Left ventricle myocardium inferior (tissue), 1 donor: ENCODE results near the gene HOXB5. TPM values are rescaled to one million over a fixed set of nuclear protein-coding genes. Genes with fewer than 3 reads are reported as not detected.

ENCODE experiments used
- DNase-seq: peaks from one replicate; pipeline ENCODE4 v3.0.0-alpha.2; 2020
- H3K27ac ChIP-seq: fragments of 200-600 bp; replicated peaks from 2 replicates; pipeline ENCODE4 v1.8.0; 2021
- H3K27me3 ChIP-seq: fragments of 200-600 bp; 2 replicates; pipeline ENCODE4 v1.8.0; 2021; ENCODE audit warnings: low read depth
- H3K36me3 ChIP-seq: fragments of 200-600 bp; 2 replicates; pipeline ENCODE4 v1.8.0; 2021
- H3K4me1 ChIP-seq: fragments of 200-600 bp; 2 replicates; pipeline ENCODE4 v1.8.0; 2021
- H3K4me3 ChIP-seq: fragments of 200-600 bp; 2 replicates; pipeline ENCODE4 v1.8.0; 2021; ENCODE audit warnings: mild to moderate bottlenecking, moderate library complexity
- H3K9me3 ChIP-seq: fragments of 200-600 bp; replicated peaks from 2 replicates; pipeline ENCODE4 v1.8.0; 2021
- CTCF ChIP-seq: fragments of 200-600 bp; IDR thresholded peaks from 2 replicates; pipeline ENCODE4 v1.8.0; 2021; ENCODE audit warnings: antibody characterized with exemption, mild to moderate bottlenecking, borderline replicate concordance
- intact Hi-C: fragments of 100-400 bp; cut with micrococcal nuclease; formaldehyde crosslinking; loops from one replicate; pipeline ENCODE4 v1.11.0; 2022
- total RNA-seq: library from RNA; stranded (reverse); fragmentation: NEBNext Ultra II Directional; extraction: Animal tissue kit (Norgen Biotek cat#: 25700); gene quantifications from one replicate; pipeline ENCODE4 v1.2.1, GENCODE V29; 2021
- donor health status: DM: no; HTN: yes; CAD: no; lungs with severe emphysema.

HOXB5 gene
- total RNA-seq, 1 donor from 2014 or later = not detected

- Histone ChIP-seq H3K4me3 (no peak overlapping the region), H3K9me3 (no peaks in the 10 kb centered on the region), H3K4me1 (peaks cover 30% of the 10 kb centered on the region), H3K27ac (no peak overlapping the region), H3K27me3 (peaks cover 100% of the 10 kb centered on the region), H3K36me3 (no peaks in the 10 kb centered on the region)
- intact Hi-C loops = no loop called here
- no peak for TF ChIP-seq CTCF
- no peak for DNase-seq
Observed at GRCh38 chr17:48622857-48623256, 29.3 kb upstream of the HOXB5 start.

- Histone ChIP-seq H3K27ac (no peak overlapping the region), H3K9me3 (no peaks in the 10 kb centered on the region), H3K4me1 (peaks cover 31% of the 10 kb centered on the region), H3K36me3 (no peaks in the 10 kb centered on the region), H3K4me3 (no peak overlapping the region), H3K27me3 (peaks cover 100% of the 10 kb centered on the region)
- no peak for TF ChIP-seq CTCF
- DNase-seq = no peak
- intact Hi-C loops = no loop called here
Observed at GRCh38 chr17:48621410-48622392, 28.1 kb upstream of the HOXB5 start.

- Histone ChIP-seq H3K4me3 (no peak overlapping the region), H3K36me3 (no peaks in the 10 kb centered on the region), H3K4me1 (peaks cover 20% of the 10 kb centered on the region), H3K27ac (no peak overlapping the region), H3K9me3 (no peaks in the 10 kb centered on the region), H3K27me3 (peaks cover 100% of the 10 kb centered on the region)
- no peak for DNase-seq
- intact Hi-C loops = no loop called here
- no peak for TF ChIP-seq CTCF
Observed at GRCh38 chr17:48620461-48621139, 27.0 kb upstream of the HOXB5 start.

- no peak for DNase-seq
- no peak overlapping the region for H3K4me3 ChIP-seq
- peaks cover 100% of the 10 kb centered on the region for H3K27me3 ChIP-seq
- no peak overlapping the region for H3K27ac ChIP-seq
- H3K36me3 ChIP-seq = no peaks in the 10 kb centered on the region
- TF ChIP-seq CTCF = no peak
- no peaks in the 10 kb centered on the region for H3K9me3 ChIP-seq
- intact Hi-C loops = loop anchor here (10.0 kb wide), 1 partner anchor 285 kb away; no protein-coding TSS in a partner anchor
- H3K4me1 ChIP-seq = peaks cover 14% of the 10 kb centered on the region
Observed at GRCh38 chr17:48619826-48620449, 26.4 kb upstream of the HOXB5 start.

GRCh38 chr17:48618256-48618896 lies 24.8 kb upstream of the HOXB5 start:
- Histone ChIP-seq H3K36me3 (no peaks in the 10 kb centered on the region), H3K27me3 (peaks cover 100% of the 10 kb centered on the region), H3K4me1 (peaks cover 25% of the 10 kb centered on the region), H3K27ac (no peak overlapping the region), H3K9me3 (no peaks in the 10 kb centered on the region), H3K4me3 (no peak overlapping the region)
- peak; percentile 98 for TF ChIP-seq CTCF
- peak; percentile 84 for DNase-seq
- intact Hi-C loops = loop anchor here (10.0 kb wide), 1 partner anchor 284 kb away; no protein-coding TSS in a partner anchor
